Neuronal stem cell (in vitro differentiated cells): ENCODE results near the gene TMEM179B.
A peak's percentile ranks its signal among the peaks of the same experiment; 100 is the strongest.

Experiments
- DNase-seq: peaks from one replicate; pipeline ENCODE4 v3.0.0-alpha.2; 2013; ENCODE audit warnings: low spot score
- H2AFZ ChIP-seq: one replicate; pipeline ENCODE4 v1.6.1; 2013; ENCODE audit warnings: mild to moderate bottlenecking, low read length, inconsistent platforms
- H2AK5ac ChIP-seq: 2 replicates; pipeline ENCODE4 v1.6.1; 2013; ENCODE audit warnings: low read depth, mild to moderate bottlenecking, inconsistent platforms, low read length, moderate library complexity, mixed read lengths
- H2BK120ac ChIP-seq: 2 replicates; pipeline ENCODE4 v1.6.1; 2013; ENCODE audit warnings: low read depth, mild to moderate bottlenecking, inconsistent platforms, low read length, moderate library complexity, mixed read lengths
- H2BK12ac ChIP-seq: one replicate; pipeline ENCODE4 v1.6.1; 2013; ENCODE audit warnings: low read length, inconsistent platforms
- H2BK15ac ChIP-seq: 2 replicates; pipeline ENCODE4 v1.6.1; 2013; ENCODE audit warnings: mild to moderate bottlenecking, low read length, inconsistent platforms, mixed read lengths
- H2BK5ac ChIP-seq: one replicate; pipeline ENCODE4 v1.6.1; 2013; ENCODE audit warnings: inconsistent platforms, mild to moderate bottlenecking, low read length, moderate library complexity
- H3K14ac ChIP-seq: one replicate; pipeline ENCODE4 v1.6.1; 2013; ENCODE audit warnings: low read length, inconsistent platforms
- H3K18ac ChIP-seq: 2 replicates; pipeline ENCODE4 v1.6.1; 2013; ENCODE audit warnings: low read length, inconsistent platforms
- H3K23ac ChIP-seq: 2 replicates; pipeline ENCODE4 v1.6.1; 2013; ENCODE audit warnings: low read depth, mild to moderate bottlenecking, mixed read lengths, low read length, inconsistent platforms; ENCODE audit not compliant: poor library complexity
- H3K27ac ChIP-seq: replicated peaks from 3 replicates; pipeline ENCODE4 v1.5.1; 2013; ENCODE audit warnings: low read length, inconsistent platforms
- H3K27me3 ChIP-seq, 3 experiments: 2 replicates each; pipeline ENCODE4 v1.6.1; 2013; ENCODE audit warnings: low read length in 3 of 3, mild to moderate bottlenecking in 2 of 3, inconsistent platforms in 1 of 3, low read depth in 1 of 3, mixed read lengths in 1 of 3, moderate library complexity in 1 of 3; ENCODE audit not compliant: control insufficient read depth in 3 of 3, insufficient read depth in 3 of 3
- H3K36me3 ChIP-seq, 2 donors: replicated peaks in 1 of 2; 2 replicates each; pipeline ENCODE4 v1.6.1; 2013; ENCODE audit warnings: low read length in 2 of 2; ENCODE audit not compliant: control insufficient read depth in 2 of 2, insufficient read depth in 2 of 2
- H3K4ac ChIP-seq: 2 replicates; pipeline ENCODE4 v1.6.1; 2013; ENCODE audit warnings: inconsistent platforms, mild to moderate bottlenecking, low read length, moderate library complexity
- H3K4me1 ChIP-seq, 2 donors: 1 replicate in 1 of 2; 2 replicates in 1 of 2; pipeline ENCODE4 v1.6.1; 2013; ENCODE audit warnings: low read length in 2 of 2, low read depth in 1 of 2; ENCODE audit not compliant: control insufficient read depth in 2 of 2, insufficient read depth in 1 of 2
- H3K4me2 ChIP-seq: one replicate; pipeline ENCODE4 v1.6.1; 2013; ENCODE audit warnings: mild to moderate bottlenecking, low read length, inconsistent platforms; ENCODE audit not compliant: insufficient read depth, poor library complexity, severe bottlenecking
- H3K4me3 ChIP-seq, 2 donors: 2 replicates each; pipeline ENCODE4 v1.5.1; 2013; ENCODE audit warnings: low read length in 2 of 2, mild to moderate bottlenecking in 2 of 2, inconsistent platforms in 1 of 2, moderate library complexity in 1 of 2
- H3K79me1 ChIP-seq: one replicate; pipeline ENCODE4 v1.6.1; 2013; ENCODE audit warnings: low read depth, mild to moderate bottlenecking, inconsistent platforms, low read length, moderate library complexity
- H3K9ac ChIP-seq: one replicate; pipeline ENCODE4 v1.6.1; 2013; ENCODE audit warnings: mild to moderate bottlenecking, low read depth, low read length, inconsistent platforms; ENCODE audit not compliant: poor library complexity
- H3K9me3 ChIP-seq, 2 donors: replicated peaks in 1 of 2; 2 replicates each; pipeline versions ENCODE3 to v1.6.1; 2013; ENCODE audit warnings: low read length in 2 of 2, mild to moderate bottlenecking in 2 of 2, inconsistent platforms in 1 of 2, low read depth in 1 of 2, mixed read lengths in 1 of 2, moderate library complexity in 1 of 2; ENCODE audit not compliant: control insufficient read depth in 2 of 2, insufficient read depth in 1 of 2
- H4K8ac ChIP-seq: one replicate; pipeline ENCODE4 v1.6.1; 2013; ENCODE audit warnings: low read depth, mild to moderate bottlenecking, inconsistent platforms, low read length, moderate library complexity
- H4K91ac ChIP-seq: one replicate; pipeline ENCODE4 v1.6.1; 2013; ENCODE audit warnings: low read length, low read depth, mild to moderate bottlenecking, inconsistent platforms; ENCODE audit not compliant: poor library complexity
- WGBS, 2 donors: extraction: QIAGEN DNeasy Blood & Tissue Kit; methylation state at CpG; one replicate each; pipeline ENCODE4 v1.1.7; 2013; ENCODE audit warnings: missing lambda C conversion rate in 2 of 2, mixed read lengths in 1 of 2; ENCODE audit not compliant: insufficient read length in 2 of 2, insufficient replicate concordance in 1 of 2; ENCODE audit errors: extremely low coverage in 2 of 2; 5-methylcytosine and 5-hydroxymethylcytosine counted together

Gene TMEM179B

GRCh38 chr11:62771144-62772021, 15.8 kb upstream of the TMEM179B start, which contains the start of gene TAF6L:
TAF6L (plus strand) TSS chr11:62771396; CDS start chr11:62775784, 4,388 bp downstream.
- no peak within 1 kb of the TSS for H4K91ac ChIP-seq
- peak within 1 kb of the TSS; percentile 96 for H2AFZ ChIP-seq
- H2BK5ac ChIP-seq, result peak within 1 kb of the TSS; percentile 90
- peak within 1 kb of the TSS; percentile 77 for H2BK15ac ChIP-seq
- peak within 1 kb of the TSS; percentile 78 for H3K4me2 ChIP-seq
- H3K9me3 ChIP-seq, result no peaks in the 10 kb centered on the region
- no CpG with 5 or more reads among the region's 60 CpGs for WGBS, 2 donors
- peaks cover 10 to 19% of the 10 kb centered on the region in 2 donors for H3K4me1 ChIP-seq
- H3K23ac ChIP-seq, result peak within 1 kb of the TSS; percentile 81
- H3K79me1 ChIP-seq, result peaks cover 1% of the 10 kb centered on the region
- H3K14ac ChIP-seq, result no peak within 1 kb of the TSS
- H3K4me3 ChIP-seq, result peak within 1 kb of the TSS; percentile 78 to 88
- H2AK5ac ChIP-seq, result peak within 1 kb of the TSS; percentile 20
- no peak within 1 kb of the TSS for H2BK120ac ChIP-seq
- H3K4ac ChIP-seq, result peak within 1 kb of the TSS; percentile 47
- H3K9ac ChIP-seq, result peak within 1 kb of the TSS; percentile 92
- H4K8ac ChIP-seq, result peak within 1 kb of the TSS; percentile 98
- peak within 1 kb of the TSS; percentile 97 for H3K18ac ChIP-seq
- peaks cover 19 to 44% of the 10 kb centered on the region in 2 donors for H3K36me3 ChIP-seq
- no peaks in the 10 kb centered on the region for H3K27me3 ChIP-seq
- H2BK12ac ChIP-seq, result no peak within 1 kb of the TSS
- H3K27ac ChIP-seq, result peak within 1 kb of the TSS; percentile 98
- DNase-seq, result peak; percentile 94

GRCh38 chr11:62774407-62774806, 12.8 kb upstream of the TMEM179B start:
- no peak overlapping the region for H3K4me3 ChIP-seq
- no peak overlapping the region for H4K91ac ChIP-seq
- H4K8ac ChIP-seq, result no peak overlapping the region
- no peak overlapping the region for H3K4me2 ChIP-seq
- H3K79me1 ChIP-seq, result peaks cover 1% of the 10 kb centered on the region
- H2BK5ac ChIP-seq, result no peak overlapping the region
- H3K14ac ChIP-seq, result no peak overlapping the region
- H3K27me3 ChIP-seq, result no peaks in the 10 kb centered on the region
- H3K9ac ChIP-seq, result no peak overlapping the region
- no peak overlapping the region for H2AK5ac ChIP-seq
- WGBS, 2 donors, result no CpG with 5 or more reads among the region's 6 CpGs
- no peak overlapping the region for H2AFZ ChIP-seq
- no peak overlapping the region for H3K18ac ChIP-seq
- H3K4ac ChIP-seq, result no peak overlapping the region
- no peak overlapping the region for H3K27ac ChIP-seq
- no peak overlapping the region for H2BK15ac ChIP-seq
- H2BK120ac ChIP-seq, result no peak overlapping the region
- H3K4me1 ChIP-seq, result peaks cover 10 to 19% of the 10 kb centered on the region in 2 donors
- DNase-seq, result no peak
- H3K23ac ChIP-seq, result no peak overlapping the region
- H2BK12ac ChIP-seq, result no peak overlapping the region
- peaks cover 32 to 54% of the 10 kb centered on the region in 2 donors for H3K36me3 ChIP-seq
- H3K9me3 ChIP-seq, result no peaks in the 10 kb centered on the region

- no peaks in the 10 kb centered on the region for H3K9me3 ChIP-seq
- H2AK5ac ChIP-seq, result no peak overlapping the region
- WGBS, 2 donors, result no CpG with 5 or more reads among the region's 17 CpGs
- no peak overlapping the region for H4K8ac ChIP-seq
- H2BK120ac ChIP-seq, result no peak overlapping the region
- H3K27ac ChIP-seq, result no peak overlapping the region
- H2BK5ac ChIP-seq, result no peak overlapping the region
- H3K4me2 ChIP-seq, result no peak overlapping the region
- no peak overlapping the region for H2AFZ ChIP-seq
- H3K27me3 ChIP-seq, result no peaks in the 10 kb centered on the region
- peaks cover 32 to 63% of the 10 kb centered on the region in 2 donors for H3K36me3 ChIP-seq
- H3K4me3 ChIP-seq, result no peak overlapping the region
- H2BK15ac ChIP-seq, result no peak overlapping the region
- no peak overlapping the region for H3K23ac ChIP-seq
- H3K9ac ChIP-seq, result no peak overlapping the region
- H3K79me1 ChIP-seq, result peaks cover 1% of the 10 kb centered on the region
- H4K91ac ChIP-seq, result no peak overlapping the region
- H3K18ac ChIP-seq, result no peak overlapping the region
- no peak overlapping the region for H3K4ac ChIP-seq
- no peak overlapping the region for H3K14ac ChIP-seq
- no peak overlapping the region for H2BK12ac ChIP-seq
- H3K4me1 ChIP-seq, result peaks cover 4 to 8% of the 10 kb centered on the region in 2 donors
- DNase-seq, result no peak
These were observed 11.6 kb upstream of the TMEM179B start for GRCh38 chr11:62775646-62776045.

GRCh38 chr11:62777389-62777788, 9.8 kb upstream of the TMEM179B start:
- H3K4me3 ChIP-seq, result no peak overlapping the region
- H3K14ac ChIP-seq, result no peak overlapping the region
- H2AFZ ChIP-seq, result no peak overlapping the region
- no peaks in the 10 kb centered on the region for H3K79me1 ChIP-seq
- H4K8ac ChIP-seq, result no peak overlapping the region
- H3K9ac ChIP-seq, result no peak overlapping the region
- H2BK12ac ChIP-seq, result no peak overlapping the region
- H3K36me3 ChIP-seq, result peaks cover 39 to 73% of the 10 kb centered on the region in 2 donors
- H3K27me3 ChIP-seq, result no peaks in the 10 kb centered on the region
- no peak for DNase-seq
- no peak overlapping the region for H3K4ac ChIP-seq
- no peaks in the 10 kb centered on the region for H3K4me1 ChIP-seq
- WGBS, 2 donors, result no CpG with 5 or more reads among the region's 2 CpGs
- no peaks in the 10 kb centered on the region for H3K9me3 ChIP-seq
- H3K23ac ChIP-seq, result no peak overlapping the region
- no peak overlapping the region for H3K27ac ChIP-seq
- H2BK120ac ChIP-seq, result no peak overlapping the region
- H3K18ac ChIP-seq, result no peak overlapping the region
- no peak overlapping the region for H2AK5ac ChIP-seq
- no peak overlapping the region for H2BK5ac ChIP-seq
- no peak overlapping the region for H3K4me2 ChIP-seq
- no peak overlapping the region for H2BK15ac ChIP-seq
- no peak overlapping the region for H4K91ac ChIP-seq
